ENCODE data around the gene BTBD2.
"Not testable (repeated sequence)": the region's sequence is repeated elsewhere in the genome, so short reads cannot be mapped to it uniquely, and the experiment has no call there.

BTBD2 gene

GRCh38 chr19:2039089-2039958, 23.8 kb upstream of the BTBD2 start:
- H3K27me3 Mint-ChIP-seq = no peaks in the 10 kb centered on the region
- peaks cover 36 to 58% of the 10 kb centered on the region in 2 donors for H3K36me3 Mint-ChIP-seq
- peak overlapping the region in 1 of 2 donors; percentile 21 for H3K4me3 Mint-ChIP-seq
- ATAC-seq (replicated peaks) (no peak), DNase-seq (no peak)
- peaks cover 35 to 67% of the 10 kb centered on the region in 2 donors for H3K4me1 Mint-ChIP-seq
- H3K27ac Mint-ChIP-seq = peak overlapping the region; percentile 81
- H3K9me3 Mint-ChIP-seq = peaks cover 5 to 7% of the 10 kb centered on the region in 2 donors

- peaks cover 5 to 7% of the 10 kb centered on the region in 2 donors for H3K9me3 Mint-ChIP-seq
- H3K27ac Mint-ChIP-seq = peak overlapping the region; percentile 81
- DNase-seq (no peak), ATAC-seq (replicated peaks) (no peak)
- H3K4me3 Mint-ChIP-seq = peak overlapping the region in 1 of 2 donors; percentile 21
- H3K27me3 Mint-ChIP-seq = no peaks in the 10 kb centered on the region
- peaks cover 29 to 59% of the 10 kb centered on the region in 2 donors for H3K4me1 Mint-ChIP-seq
- peaks cover 32 to 52% of the 10 kb centered on the region in 2 donors for H3K36me3 Mint-ChIP-seq
These were observed 23.0 kb upstream of the BTBD2 start for GRCh38 chr19:2038284-2039088.

DNA sequence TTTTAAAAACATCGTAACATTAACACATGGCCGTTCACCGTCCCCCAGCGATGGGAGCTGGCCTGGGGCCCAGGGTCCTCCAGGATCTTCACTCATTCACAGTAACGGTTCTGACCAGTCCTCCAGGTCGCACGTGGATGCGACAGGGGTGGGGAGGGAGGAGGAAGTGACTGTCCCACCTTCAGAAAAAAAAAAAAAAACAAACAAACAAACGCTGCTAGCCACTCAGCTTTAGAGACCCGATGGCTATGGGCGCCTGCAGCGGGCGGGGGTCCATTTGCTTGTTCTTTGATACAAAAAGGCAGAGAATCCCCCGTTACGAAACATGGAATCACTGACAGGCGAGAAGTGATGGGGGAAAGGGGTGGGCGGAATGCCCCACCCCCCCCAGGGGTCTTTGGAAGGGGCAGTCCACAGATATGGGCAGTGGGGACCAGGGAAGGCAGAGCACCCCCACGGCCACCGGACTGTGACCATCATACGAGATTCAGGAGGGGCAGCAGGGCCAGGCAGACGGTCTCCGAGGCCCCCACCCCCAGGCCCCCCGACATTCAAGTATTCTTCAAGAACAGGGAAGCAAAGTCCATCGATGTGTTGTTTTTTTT, 22.2 kb upstream of the BTBD2 start:
- ATAC-seq (replicated peaks) = no peak
- H3K4me3 Mint-ChIP-seq = peak overlapping the region in 1 of 2 donors; percentile 32
- H3K27ac Mint-ChIP-seq = peak overlapping the region; percentile 86
- peaks cover 28 to 59% of the 10 kb centered on the region in 2 donors for H3K4me1 Mint-ChIP-seq
- H3K9me3 Mint-ChIP-seq = peaks cover 5 to 7% of the 10 kb centered on the region in 2 donors
- H3K36me3 Mint-ChIP-seq = peaks cover 30 to 45% of the 10 kb centered on the region in 2 donors
- H3K27me3 Mint-ChIP-seq = no peaks in the 10 kb centered on the region
- no peak for DNase-seq

DNA sequence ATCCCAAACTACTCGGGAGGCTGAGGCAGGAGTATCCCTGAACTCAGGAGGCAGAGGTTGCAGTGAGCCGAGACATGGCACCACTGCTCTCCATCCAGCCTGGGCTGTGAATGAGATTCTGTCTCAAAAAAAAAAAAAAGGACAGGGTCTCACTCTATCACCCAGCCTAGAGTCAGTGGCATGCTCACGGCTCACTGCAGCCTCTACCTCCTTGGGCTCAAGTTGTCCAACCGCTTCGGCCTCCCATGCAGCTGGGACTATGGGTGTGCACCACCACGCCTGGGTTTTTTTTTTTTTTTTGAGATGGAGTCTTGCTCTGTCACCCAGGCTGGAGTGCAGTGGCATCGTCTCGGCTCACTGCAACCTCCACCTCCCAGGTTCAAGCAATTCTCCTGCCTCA, 20.9 kb upstream of the BTBD2 start:
- H3K4me1 Mint-ChIP-seq = peaks cover 34 to 60% of the 10 kb centered on the region in 2 donors
- H3K36me3 Mint-ChIP-seq = peaks cover 28 to 36% of the 10 kb centered on the region in 2 donors
- H3K27ac Mint-ChIP-seq = no peak overlapping the region
- DNase-seq = no peak
- ATAC-seq (replicated peaks) = no peak
- no peaks in the 10 kb centered on the region for H3K27me3 Mint-ChIP-seq
- no peak overlapping the region for H3K4me3 Mint-ChIP-seq
- H3K9me3 Mint-ChIP-seq = peaks cover 5 to 7% of the 10 kb centered on the region in 2 donors

- ATAC-seq (replicated peaks) = no peak
- Mint-ChIP-seq H3K27me3 (no peaks in the 10 kb centered on the region), H3K27ac (peak overlapping the region; percentile 67), H3K4me3 (no peak overlapping the region), H3K4me1 (peaks cover 28 to 51% of the 10 kb centered on the region in 2 donors), H3K9me3 (peaks cover 5 to 7% of the 10 kb centered on the region in 2 donors), H3K36me3 (peaks cover 24 to 28% of the 10 kb centered on the region in 2 donors)
- DNase-seq = no peak
These were observed 20.1 kb upstream of the BTBD2 start for GRCh38 chr19:2035590-2035991.

- H3K27ac Mint-ChIP-seq = peak overlapping the region; percentile 67
- H3K4me1 Mint-ChIP-seq = peaks cover 28 to 48% of the 10 kb centered on the region in 2 donors
- peak overlapping the region; percentile 5 to 52 for H3K4me3 Mint-ChIP-seq
- ATAC-seq (replicated peaks) (peak; percentile 60 to 64), DNase-seq (peak; percentile 65)
- H3K36me3 Mint-ChIP-seq = peaks cover 21 to 25% of the 10 kb centered on the region in 2 donors
- no peaks in the 10 kb centered on the region for H3K27me3 Mint-ChIP-seq
- H3K9me3 Mint-ChIP-seq = peaks cover 5 to 7% of the 10 kb centered on the region in 2 donors
These were observed 19.4 kb upstream of the BTBD2 start for GRCh38 chr19:2034729-2035589.

DNA sequence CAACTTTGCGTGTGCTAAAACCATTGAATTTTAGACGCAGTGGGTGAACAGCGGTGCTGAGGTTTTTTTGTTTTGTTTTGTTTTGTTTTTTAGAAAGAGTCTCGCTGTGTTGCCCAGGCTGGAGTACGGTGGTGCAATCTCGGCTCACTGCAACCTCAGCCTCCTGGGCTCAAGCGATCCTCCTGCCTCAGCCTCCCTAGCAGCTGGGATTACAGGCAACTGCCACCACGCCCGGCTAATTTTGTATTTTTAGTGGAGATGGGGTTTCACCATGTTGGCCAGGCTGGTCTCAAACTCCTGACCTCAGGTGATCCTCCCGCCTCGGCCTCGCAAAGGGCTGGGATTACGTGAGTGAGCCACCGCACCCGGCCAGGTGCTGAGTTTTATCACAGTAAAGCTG, 18.7 kb upstream of the BTBD2 start:
- H3K9me3 Mint-ChIP-seq; H3K27ac Mint-ChIP-seq; H3K4me3 Mint-ChIP-seq; H3K27me3 Mint-ChIP-seq; DNase-seq; ATAC-seq (replicated peaks): not testable (repeated sequence)
- H3K4me1 Mint-ChIP-seq = peaks cover 26 to 43% of the 10 kb centered on the region in 2 donors
- peaks cover 18 to 21% of the 10 kb centered on the region in 2 donors for H3K36me3 Mint-ChIP-seq

GRCh38 chr19:2033825-2034159, 18.3 kb upstream of the BTBD2 start:
- Mint-ChIP-seq H3K4me3 (no peak overlapping the region), H3K36me3 (peaks cover 14 to 17% of the 10 kb centered on the region in 2 donors), H3K27ac (no peak overlapping the region), H3K27me3 (no peaks in the 10 kb centered on the region), H3K9me3 (peaks cover 5 to 7% of the 10 kb centered on the region in 2 donors), H3K4me1 (peaks cover 26 to 39% of the 10 kb centered on the region in 2 donors)
- DNase-seq = no peak
- ATAC-seq (replicated peaks) = no peak

GRCh38 chr19:2033115-2033824, 17.8 kb upstream of the BTBD2 start:
- H3K27ac Mint-ChIP-seq = peak overlapping the region; percentile 7
- DNase-seq (no peak), ATAC-seq (replicated peaks) (no peak)
- H3K4me3 Mint-ChIP-seq = peak overlapping the region in 1 of 2 donors; percentile 25
- peaks cover 5 to 7% of the 10 kb centered on the region in 2 donors for H3K9me3 Mint-ChIP-seq
- H3K4me1 Mint-ChIP-seq = peaks cover 27 to 35% of the 10 kb centered on the region in 2 donors
- peaks cover 10 to 14% of the 10 kb centered on the region in 2 donors for H3K36me3 Mint-ChIP-seq
- H3K27me3 Mint-ChIP-seq = no peaks in the 10 kb centered on the region

- peak; percentile 52 to 68 for ATAC-seq (replicated peaks)
- Mint-ChIP-seq H3K4me1 (peaks cover 24 to 29% of the 10 kb centered on the region in 2 donors), H3K27ac (peak overlapping the region; percentile 56), H3K36me3 (peaks cover 4 to 8% of the 10 kb centered on the region in 2 donors), H3K9me3 (peaks cover 5 to 7% of the 10 kb centered on the region in 2 donors), H3K4me3 (peak overlapping the region; percentile 73 to 76), H3K27me3 (no peaks in the 10 kb centered on the region)
- no peak for DNase-seq
These were observed 16.9 kb upstream of the BTBD2 start for GRCh38 chr19:2032296-2032941.

- no peak overlapping the region for H3K4me3 Mint-ChIP-seq
- no peaks in the 10 kb centered on the region for H3K27me3 Mint-ChIP-seq
- H3K36me3 Mint-ChIP-seq = no peaks in the 10 kb centered on the region
- peaks cover 8 to 9% of the 10 kb centered on the region in 2 donors for H3K4me1 Mint-ChIP-seq
- peaks cover 0 to 3% of the 10 kb centered on the region in 2 donors for H3K9me3 Mint-ChIP-seq
- DNase-seq (no peak), ATAC-seq (replicated peaks) (no peak)
- peak overlapping the region; percentile 7 for H3K27ac Mint-ChIP-seq
These were observed 11.8 kb upstream of the BTBD2 start for GRCh38 chr19:2027361-2027760.

- ATAC-seq (replicated peaks) (no peak), DNase-seq (no peak)
- no peaks in the 10 kb centered on the region for H3K27me3 Mint-ChIP-seq
- peaks cover 0 to 3% of the 10 kb centered on the region in 2 donors for H3K9me3 Mint-ChIP-seq
- H3K4me1 Mint-ChIP-seq = peaks cover 2 to 4% of the 10 kb centered on the region in 2 donors
- no peak overlapping the region for H3K27ac Mint-ChIP-seq
- H3K36me3 Mint-ChIP-seq = no peaks in the 10 kb centered on the region
- no peak overlapping the region for H3K4me3 Mint-ChIP-seq
These were observed 11.3 kb upstream of the BTBD2 start for GRCh38 chr19:2026770-2027169.

Data from stimulated activated naive B cell treated with anti-CD40 and anti-IgM and Interleukin-4, amounts not matched to agents 10 μg/mL and 1 μg/mL and 100 μg/mL, for 72 hours (primary cell).